SK-N-SH treated with all-trans-retinoic acid at 6 μM for 48 hours (cell line): ENCODE results near the gene PUM1.

Experiments used
- ATAC-seq: fragments of 200-7000 bp; cut with Tn5 transposase; 3 replicates; pipeline ENCODE4 v1.9.1; 2020; ENCODE audit warnings: mild to moderate bottlenecking, moderate library complexity
- ARNTL ChIP-seq: fragments of 450-650 bp; formaldehyde crosslinking; IDR thresholded peaks from 2 replicates; pipeline ENCODE4 v1.5.0; 2020; ENCODE audit warnings: low read depth, mild to moderate bottlenecking, moderate library complexity, borderline replicate concordance
- BACH2 ChIP-seq: fragments of 250-450 bp; sonication (Bioruptor Pico); IDR thresholded peaks from 2 replicates; pipeline ENCODE4 v1.9.0; 2021; ENCODE audit warnings: mild to moderate bottlenecking, borderline replicate concordance
- CREB5 ChIP-seq: fragments of 250-450 bp; sonication (Bioruptor Pico); IDR thresholded peaks from 2 replicates; pipeline ENCODE4 v1.5.1; 2020; ENCODE audit warnings: low read depth, mild to moderate bottlenecking, moderate library complexity
- CSDC2 ChIP-seq: fragments of 250-450 bp; sonication (Bioruptor Pico); IDR thresholded peaks from 2 replicates; pipeline ENCODE4 v1.5.0; 2020; ENCODE audit warnings: mild to moderate bottlenecking, moderate library complexity
- CSRNP3 ChIP-seq: fragments of 250-450 bp; sonication (Bioruptor Pico); IDR thresholded peaks from 2 replicates; pipeline ENCODE4 v1.5.1; 2021; ENCODE audit warnings: mild to moderate bottlenecking, moderate library complexity
- ESRRG ChIP-seq: fragments of 250-450 bp; sonication (Bioruptor Pico); IDR thresholded peaks from 2 replicates; pipeline ENCODE4 v1.6.1; 2021; ENCODE audit warnings: mild to moderate bottlenecking
- GLIS3 ChIP-seq: fragments of 250-450 bp; sonication (Bioruptor Pico); IDR thresholded peaks from 2 replicates; pipeline ENCODE4 v1.5.0; 2020; ENCODE audit warnings: mild to moderate bottlenecking, moderate library complexity
- ISL1 ChIP-seq: fragments of 250-450 bp; sonication (Bioruptor Pico); IDR thresholded peaks from 2 replicates; pipeline ENCODE4 v2.1.2; 2022; ENCODE audit warnings: mild to moderate bottlenecking, moderate library complexity
- OSR1 ChIP-seq: fragments of 250-450 bp; sonication (Bioruptor Pico); IDR thresholded peaks from 2 replicates; pipeline ENCODE4 v1.8.0; 2022; ENCODE audit warnings: moderate library complexity, mild to moderate bottlenecking, inconsistent platforms
- RARB ChIP-seq: fragments of 250-450 bp; sonication (Bioruptor Pico); IDR thresholded peaks from 2 replicates; pipeline ENCODE4 v1.8.0; 2021; ENCODE audit warnings: mild to moderate bottlenecking, moderate library complexity
- SNAI2 ChIP-seq: fragments of 250-450 bp; sonication (Bioruptor Pico); IDR thresholded peaks from 2 replicates; pipeline ENCODE4 v1.5.0; 2020; ENCODE audit warnings: mild to moderate bottlenecking, moderate library complexity
- TCF4 ChIP-seq: fragments of 250-450 bp; sonication (Bioruptor Pico); IDR thresholded peaks from 2 replicates; pipeline ENCODE4 v1.8.0; 2021; ENCODE audit warnings: mild to moderate bottlenecking, moderate library complexity, borderline replicate concordance
- TOX ChIP-seq: fragments of 250-450 bp; sonication (Bioruptor Pico); IDR thresholded peaks from 2 replicates; pipeline ENCODE4 v1.8.0; 2021; ENCODE audit warnings: mild to moderate bottlenecking, moderate library complexity, borderline replicate concordance
- TSHZ2 ChIP-seq: fragments of 250-450 bp; sonication (Bioruptor Pico); IDR thresholded peaks from 2 replicates; pipeline ENCODE4 v1.5.0; 2020; ENCODE audit warnings: mild to moderate bottlenecking, moderate library complexity
- ZC3H10 ChIP-seq: fragments of 250-450 bp; sonication (Bioruptor Pico); IDR thresholded peaks from 2 replicates; pipeline ENCODE4 v1.5.1; 2021; ENCODE audit warnings: mild to moderate bottlenecking, moderate library complexity
- ZFP3 ChIP-seq: fragments of 250-450 bp; sonication (Bioruptor Pico); IDR thresholded peaks from 2 replicates; pipeline ENCODE4 v1.5.0; 2020; ENCODE audit warnings: mild to moderate bottlenecking, moderate library complexity
- ZFP30 ChIP-seq: fragments of 450-650 bp; formaldehyde crosslinking; IDR thresholded peaks from 2 replicates; pipeline ENCODE4 v1.5.0; 2022; ENCODE audit warnings: mild to moderate bottlenecking, moderate library complexity
- ZNF565 ChIP-seq: fragments of 450-650 bp; formaldehyde crosslinking; conservative IDR thresholded peaks from 2 replicates; pipeline ENCODE4 v1.5.0; 2020; ENCODE audit warnings: low read depth, mild to moderate bottlenecking, moderate library complexity
- ZNF70 ChIP-seq: fragments of 450-650 bp; formaldehyde crosslinking; IDR thresholded peaks from 2 replicates; pipeline ENCODE4 v1.5.0; 2020; ENCODE audit warnings: mild to moderate bottlenecking, moderate library complexity
- ZNF8 ChIP-seq: fragments of 450-650 bp; formaldehyde crosslinking; IDR thresholded peaks from 2 replicates; pipeline ENCODE4 v1.5.0; 2020; ENCODE audit warnings: mild to moderate bottlenecking, moderate library complexity
- TF ChIP-seq, protein P1 (sequence below): fragments of 250-450 bp; sonication (Bioruptor Pico); IDR thresholded peaks from 2 replicates; pipeline ENCODE4 v1.8.0; 2020; ENCODE audit warnings: mild to moderate bottlenecking, moderate library complexity, borderline replicate concordance

Gene PUM1

DNA sequence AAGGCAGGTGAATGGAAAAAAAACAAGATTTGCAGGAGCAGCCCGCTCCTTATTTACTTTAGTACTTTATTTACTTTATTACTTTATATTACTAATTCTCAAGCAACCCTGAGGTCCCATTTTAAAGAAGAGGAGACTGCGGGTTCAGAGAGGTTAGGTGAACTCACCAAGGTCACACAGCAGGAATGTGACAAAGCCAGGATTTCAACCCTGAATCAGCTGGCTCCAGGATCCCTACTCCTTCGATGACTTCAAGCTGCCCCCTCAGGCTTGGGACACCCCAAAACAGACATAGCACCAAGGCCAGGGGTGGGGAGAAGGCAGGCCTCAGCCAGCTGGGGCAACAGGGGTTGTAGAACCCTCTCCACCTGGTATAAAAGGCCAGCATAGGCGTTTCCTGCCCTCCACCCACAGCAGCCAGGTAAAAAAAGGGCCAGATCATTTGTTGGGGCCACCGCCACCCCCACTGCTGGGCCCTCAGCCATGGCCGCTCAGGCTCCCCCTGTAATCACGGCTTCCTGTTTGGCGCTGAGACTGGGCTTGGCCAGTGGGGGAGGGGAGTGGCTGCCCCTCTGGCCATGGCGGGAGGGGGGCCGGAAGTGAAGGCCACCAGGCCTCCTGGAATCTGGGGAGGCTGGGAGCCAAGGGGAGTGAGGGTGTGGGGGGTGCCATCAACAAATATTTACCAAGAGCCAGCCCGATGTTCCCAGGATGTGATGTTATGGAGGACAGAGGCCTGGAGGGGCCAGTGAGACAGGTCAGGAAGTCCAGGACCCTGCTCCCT, 163.5 kb downstream of the PUM1 start (continued):
- TF ChIP-seq, protein P1, sequence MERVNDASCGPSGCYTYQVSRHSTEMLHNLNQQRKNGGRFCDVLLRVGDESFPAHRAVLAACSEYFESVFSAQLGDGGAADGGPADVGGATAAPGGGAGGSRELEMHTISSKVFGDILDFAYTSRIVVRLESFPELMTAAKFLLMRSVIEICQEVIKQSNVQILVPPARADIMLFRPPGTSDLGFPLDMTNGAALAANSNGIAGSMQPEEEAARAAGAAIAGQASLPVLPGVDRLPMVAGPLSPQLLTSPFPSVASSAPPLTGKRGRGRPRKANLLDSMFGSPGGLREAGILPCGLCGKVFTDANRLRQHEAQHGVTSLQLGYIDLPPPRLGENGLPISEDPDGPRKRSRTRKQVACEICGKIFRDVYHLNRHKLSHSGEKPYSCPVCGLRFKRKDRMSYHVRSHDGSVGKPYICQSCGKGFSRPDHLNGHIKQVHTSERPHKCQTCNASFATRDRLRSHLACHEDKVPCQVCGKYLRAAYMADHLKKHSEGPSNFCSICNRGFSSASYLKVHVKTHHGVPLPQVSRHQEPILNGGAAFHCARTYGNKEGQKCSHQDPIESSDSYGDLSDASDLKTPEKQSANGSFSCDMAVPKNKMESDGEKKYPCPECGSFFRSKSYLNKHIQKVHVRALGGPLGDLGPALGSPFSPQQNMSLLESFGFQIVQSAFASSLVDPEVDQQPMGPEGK (CRISPR knock-in tag), result no peak
- TF ChIP-seq ESRRG, result no peak
- TF ChIP-seq ARNTL, result no peak

- no peak for TF ChIP-seq ZNF565 (CRISPR knock-in tag)
- no peak for TF ChIP-seq ZNF70 (CRISPR knock-in tag)
- TF ChIP-seq ISL1, result no peak
- TF ChIP-seq ZC3H10 (CRISPR knock-in tag), result no peak
- no peak for TF ChIP-seq OSR1 (CRISPR knock-in tag)
- TF ChIP-seq CSRNP3, result no peak
- no peak for TF ChIP-seq CSDC2 (CRISPR knock-in tag)
- no peak for TF ChIP-seq CREB5 (CRISPR knock-in tag)
- TF ChIP-seq GLIS3 (CRISPR knock-in tag), result no peak
- TF ChIP-seq ZFP3 (CRISPR knock-in tag), result no peak
- no peak for TF ChIP-seq RARB (CRISPR knock-in tag)
- no peak for TF ChIP-seq ESRRG
- no peak for TF ChIP-seq SNAI2 (CRISPR knock-in tag)
- TF ChIP-seq ZFP30 (CRISPR knock-in tag), result no peak
- no peak for TF ChIP-seq TCF4 (CRISPR knock-in tag)
- no peak for TF ChIP-seq ZNF8 (CRISPR knock-in tag)
- TF ChIP-seq BACH2 (CRISPR knock-in tag), result no peak
- no peak for ATAC-seq
These were observed 164.5 kb downstream of the PUM1 start for GRCh38 chr1:30900931-30901560.

DNA sequence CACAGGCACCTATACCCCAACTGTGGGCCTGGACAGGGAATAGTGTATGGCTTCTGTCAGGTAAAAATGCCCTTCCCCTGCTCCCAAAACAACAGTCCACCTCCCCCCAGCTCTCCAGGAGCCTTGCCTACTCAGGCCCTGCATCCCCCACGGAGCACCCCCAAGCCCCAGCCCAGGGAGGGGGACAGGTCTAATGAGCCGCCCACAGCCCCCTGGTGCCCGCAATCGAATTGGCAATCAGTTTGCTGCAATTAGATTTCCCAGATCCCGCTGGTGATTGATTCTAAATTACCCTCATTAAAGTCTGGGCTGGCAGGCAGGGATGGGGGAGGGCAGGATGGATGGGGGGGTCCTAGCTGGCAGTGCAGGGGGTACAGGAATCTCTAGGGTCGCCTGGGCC, 165.0 kb downstream of the PUM1 start:
- no peak for ATAC-seq
- TF ChIP-seq TOX (CRISPR knock-in tag) (no peak), CSDC2 (CRISPR knock-in tag) (no peak), TSHZ2 (no peak), OSR1 (CRISPR knock-in tag) (no peak), CSRNP3 (no peak), BACH2 (CRISPR knock-in tag) (no peak), ZNF8 (CRISPR knock-in tag) (no peak), ZNF70 (CRISPR knock-in tag) (no peak)
- TF ChIP-seq, protein P1 (CRISPR knock-in tag), result no peak
